ENCODE results near the gene PRLR.

Gene PRLR

GRCh38 chr5:35127006-35127405 lies 103.3 kb downstream of the PRLR start:
- TF ChIP-seq CTCF (IDR thresholded peaks at IDR 0.05; ENCODE audit: borderline replicate concordance, extremely low read depth, low read length, poor library complexity, severe bottlenecking) (no peak), EZH2 (IDR thresholded peaks at IDR 0.05; ENCODE audit: borderline replicate concordance, low read depth, low read length, severe bottlenecking) (no peak)
- H3K4me1 ChIP-seq (ENCODE audit: insufficient read depth, low read length), result peaks cover 11% of the 10 kb centered on the region; the same call in 1 of the 2 replicates
- H3K4me3 ChIP-seq (ENCODE audit: low read depth in 1 of 2, low read length in 2 of 2), result no peak overlapping the region
- H2AFZ ChIP-seq (ENCODE audit: low read depth, low read length), result no peak overlapping the region
- no peaks in the 10 kb centered on the region for H3K36me3 ChIP-seq (ENCODE audit: insufficient read depth, low read length)
- no peak for DNase-seq
- no peak overlapping the region for H3K4me2 ChIP-seq (ENCODE audit: insufficient read depth, low read length)
- no peaks in the 10 kb centered on the region for H3K9me3 ChIP-seq (ENCODE audit: insufficient read depth, low read length, severe bottlenecking)
- no peak overlapping the region for H3K27ac ChIP-seq (ENCODE audit: low read length)
- H3K9ac ChIP-seq (ENCODE audit: low read depth, low read length), result no peak overlapping the region
- peaks cover 6% of the 10 kb centered on the region for H4K20me1 ChIP-seq (ENCODE audit: insufficient read depth, low read length)
- H3K79me2 ChIP-seq (ENCODE audit: insufficient read depth, low read length), result no peaks in the 10 kb centered on the region
- ATAC-seq (ENCODE audit: insufficient read depth, low read depth), result no peak
- H3K27me3 ChIP-seq (ENCODE audit: insufficient read depth, low read length, poor library complexity), result peaks cover 33% of the 10 kb centered on the region

- DNase-seq (no peak), ATAC-seq (ENCODE audit: insufficient read depth, low read depth) (no peak)
- TF ChIP-seq EZH2 (IDR thresholded peaks at IDR 0.05; ENCODE audit: borderline replicate concordance, low read depth, low read length, severe bottlenecking) (no peak), CTCF (IDR thresholded peaks at IDR 0.05; ENCODE audit: borderline replicate concordance, extremely low read depth, low read length, poor library complexity, severe bottlenecking) (no peak)
- H3K36me3 ChIP-seq (ENCODE audit: insufficient read depth, low read length), result no peaks in the 10 kb centered on the region
- peaks cover 10% of the 10 kb centered on the region; the same call in 1 of the 2 replicates for H3K4me1 ChIP-seq (ENCODE audit: insufficient read depth, low read length)
- H2AFZ ChIP-seq (ENCODE audit: low read depth, low read length), result no peak overlapping the region
- H3K79me2 ChIP-seq (ENCODE audit: insufficient read depth, low read length), result no peaks in the 10 kb centered on the region
- H3K4me3 ChIP-seq (ENCODE audit: low read depth in 1 of 2, low read length in 2 of 2), result no peak overlapping the region
- H3K9me3 ChIP-seq (ENCODE audit: insufficient read depth, low read length, severe bottlenecking), result no peaks in the 10 kb centered on the region
- H4K20me1 ChIP-seq (ENCODE audit: insufficient read depth, low read length), result peaks cover 4% of the 10 kb centered on the region
- no peak overlapping the region for H3K9ac ChIP-seq (ENCODE audit: low read depth, low read length)
- no peak overlapping the region for H3K27ac ChIP-seq (ENCODE audit: low read length)
- H3K4me2 ChIP-seq (ENCODE audit: insufficient read depth, low read length), result no peak overlapping the region
- H3K27me3 ChIP-seq (ENCODE audit: insufficient read depth, low read length, poor library complexity), result peaks cover 28% of the 10 kb centered on the region
These were observed 104.5 kb downstream of the PRLR start for GRCh38 chr5:35125746-35126145.

DNA sequence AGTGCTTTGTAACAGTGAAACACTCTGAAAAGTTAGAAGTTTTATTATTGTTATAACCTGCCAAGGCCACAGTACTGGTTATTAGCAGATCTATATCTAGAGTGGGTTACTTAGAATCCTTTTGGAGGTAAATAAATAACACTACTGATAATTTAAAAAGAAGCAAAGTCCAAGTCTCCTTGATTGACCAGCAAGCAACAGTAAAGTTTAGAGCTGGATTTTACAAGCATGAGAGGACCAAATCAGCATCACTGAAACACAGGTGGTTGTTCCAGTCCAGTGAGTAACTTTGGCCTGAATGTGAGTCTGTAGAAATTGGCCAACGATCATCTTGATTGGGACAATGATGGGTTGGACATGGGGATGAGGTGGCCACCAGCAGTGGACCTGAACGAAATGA lies 105.4 kb downstream of the PRLR start:
- no peaks in the 10 kb centered on the region for H3K79me2 ChIP-seq (ENCODE audit: insufficient read depth, low read length)
- H3K4me2 ChIP-seq (ENCODE audit: insufficient read depth, low read length), result no peak overlapping the region
- no peak for TF ChIP-seq EZH2 (IDR thresholded peaks at IDR 0.05; ENCODE audit: borderline replicate concordance, low read depth, low read length, severe bottlenecking)
- TF ChIP-seq CTCF (IDR thresholded peaks at IDR 0.05; ENCODE audit: borderline replicate concordance, extremely low read depth, low read length, poor library complexity, severe bottlenecking), result no peak
- H3K9me3 ChIP-seq (ENCODE audit: insufficient read depth, low read length, severe bottlenecking), result no peaks in the 10 kb centered on the region
- H3K9ac ChIP-seq (ENCODE audit: low read depth, low read length), result no peak overlapping the region
- no peak overlapping the region for H3K4me3 ChIP-seq (ENCODE audit: low read depth in 1 of 2, low read length in 2 of 2)
- no peak for DNase-seq
- no peak overlapping the region for H2AFZ ChIP-seq (ENCODE audit: low read depth, low read length)
- no peak overlapping the region for H3K27ac ChIP-seq (ENCODE audit: low read length)
- no peak for ATAC-seq (ENCODE audit: insufficient read depth, low read depth)
- H3K36me3 ChIP-seq (ENCODE audit: insufficient read depth, low read length), result no peaks in the 10 kb centered on the region
- peaks cover 2% of the 10 kb centered on the region for H4K20me1 ChIP-seq (ENCODE audit: insufficient read depth, low read length)
- H3K4me1 ChIP-seq (ENCODE audit: insufficient read depth, low read length), result peaks cover 3% of the 10 kb centered on the region; the same call in 1 of the 2 replicates
- H3K27me3 ChIP-seq (ENCODE audit: insufficient read depth, low read length, poor library complexity), result peaks cover 27% of the 10 kb centered on the region

DNA sequence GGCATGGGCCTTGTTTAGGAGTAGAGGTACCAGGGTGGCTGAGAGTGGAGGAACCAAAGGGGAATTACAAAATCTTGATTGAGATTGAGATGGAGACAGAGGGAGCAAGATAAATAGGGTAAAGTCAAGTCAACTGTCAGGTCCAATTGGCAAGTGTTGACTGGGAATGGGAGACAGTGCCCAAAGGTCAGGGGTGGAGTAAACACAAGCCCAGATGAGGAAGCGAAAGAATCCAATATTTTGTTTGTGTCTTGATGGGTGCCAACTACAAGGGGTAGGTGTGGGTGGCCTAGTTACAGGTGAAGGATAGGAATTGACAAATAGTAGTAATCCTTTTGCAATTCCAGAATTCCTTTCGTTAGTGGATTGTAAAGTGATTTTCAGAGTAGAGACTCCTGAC lies 107.5 kb downstream of the PRLR start:
- H3K4me1 ChIP-seq (ENCODE audit: insufficient read depth, low read length), result no peaks in the 10 kb centered on the region
- H3K27ac ChIP-seq (ENCODE audit: low read length), result no peak overlapping the region
- no peaks in the 10 kb centered on the region for H3K9me3 ChIP-seq (ENCODE audit: insufficient read depth, low read length, severe bottlenecking)
- no peak overlapping the region for H3K4me3 ChIP-seq (ENCODE audit: low read depth in 1 of 2, low read length in 2 of 2)
- no peak for ATAC-seq (ENCODE audit: insufficient read depth, low read depth)
- H3K36me3 ChIP-seq (ENCODE audit: insufficient read depth, low read length), result no peaks in the 10 kb centered on the region
- H4K20me1 ChIP-seq (ENCODE audit: insufficient read depth, low read length), result no peaks in the 10 kb centered on the region
- no peak for DNase-seq
- no peaks in the 10 kb centered on the region for H3K79me2 ChIP-seq (ENCODE audit: insufficient read depth, low read length)
- TF ChIP-seq CTCF (IDR thresholded peaks at IDR 0.05; ENCODE audit: borderline replicate concordance, extremely low read depth, low read length, poor library complexity, severe bottlenecking), result no peak
- TF ChIP-seq EZH2 (IDR thresholded peaks at IDR 0.05; ENCODE audit: borderline replicate concordance, low read depth, low read length, severe bottlenecking), result no peak
- no peak overlapping the region for H2AFZ ChIP-seq (ENCODE audit: low read depth, low read length)
- H3K9ac ChIP-seq (ENCODE audit: low read depth, low read length), result no peak overlapping the region
- peaks cover 18% of the 10 kb centered on the region for H3K27me3 ChIP-seq (ENCODE audit: insufficient read depth, low read length, poor library complexity)
- H3K4me2 ChIP-seq (ENCODE audit: insufficient read depth, low read length), result no peak overlapping the region
